ENCODE data around the gene PINK1.

GRCh38 chr1:20665726-20666125, 32.5 kb downstream of the PINK1 start:
- TF ChIP-seq, protein P1, sequence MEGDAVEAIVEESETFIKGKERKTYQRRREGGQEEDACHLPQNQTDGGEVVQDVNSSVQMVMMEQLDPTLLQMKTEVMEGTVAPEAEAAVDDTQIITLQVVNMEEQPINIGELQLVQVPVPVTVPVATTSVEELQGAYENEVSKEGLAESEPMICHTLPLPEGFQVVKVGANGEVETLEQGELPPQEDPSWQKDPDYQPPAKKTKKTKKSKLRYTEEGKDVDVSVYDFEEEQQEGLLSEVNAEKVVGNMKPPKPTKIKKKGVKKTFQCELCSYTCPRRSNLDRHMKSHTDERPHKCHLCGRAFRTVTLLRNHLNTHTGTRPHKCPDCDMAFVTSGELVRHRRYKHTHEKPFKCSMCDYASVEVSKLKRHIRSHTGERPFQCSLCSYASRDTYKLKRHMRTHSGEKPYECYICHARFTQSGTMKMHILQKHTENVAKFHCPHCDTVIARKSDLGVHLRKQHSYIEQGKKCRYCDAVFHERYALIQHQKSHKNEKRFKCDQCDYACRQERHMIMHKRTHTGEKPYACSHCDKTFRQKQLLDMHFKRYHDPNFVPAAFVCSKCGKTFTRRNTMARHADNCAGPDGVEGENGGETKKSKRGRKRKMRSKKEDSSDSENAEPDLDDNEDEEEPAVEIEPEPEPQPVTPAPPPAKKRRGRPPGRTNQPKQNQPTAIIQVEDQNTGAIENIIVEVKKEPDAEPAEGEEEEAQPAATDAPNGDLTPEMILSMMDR (optimal IDR thresholded peaks at IDR 0.05 in 1 of 3, IDR thresholded peaks at IDR 0.05 in 1 of 3, conservative IDR thresholded peaks at IDR 0.05 in 1 of 3; ENCODE audit: extremely low read depth in 1 of 3, insufficient read depth in 2 of 3, low read length in 3 of 3): no peak
- no peak for TF ChIP-seq EZH2 (IDR thresholded peaks at IDR 0.05; ENCODE audit: low read length)

Data from keratinocyte (primary cell).